ENCODE measurements around the gene NTSR1. TPM values are rescaled to one million over a fixed set of nuclear protein-coding genes. Genes with fewer than 3 reads are reported as not detected.

Gene NTSR1
- total and polyA plus RNA-seq, 7 donors = 0.60 to 54.0 (median 8.8) TPM; not detected in 1

- H3K4me1 ChIP-seq = no peaks in the 10 kb centered on the region
- no peaks in the 10 kb centered on the region for H3K9me3 ChIP-seq
- WGBS, 2 donors = 87 to 92% methylated on average over 11 of the region's 11 CpGs
These were observed 47.0 kb upstream of the NTSR1 start for GRCh38 chr20:62661647-62662046.

GRCh38 chr20:62662422-62662821, 46.2 kb upstream of the NTSR1 start:
- no peaks in the 10 kb centered on the region for H3K27me3 ChIP-seq
- DNase-seq = no peak
- TF ChIP-seq POLR2AphosphoS5 (IDR thresholded peaks at IDR 0.05) (no peak), POLR2A (IDR thresholded peaks at IDR 0.05) (no peak), CTCF (IDR thresholded peaks at IDR 0.05) (no peak), EP300 (IDR thresholded peaks at IDR 0.05) (no peak)
- no peak overlapping the region for H3K4me3 ChIP-seq
- H3K9me3 ChIP-seq = no peaks in the 10 kb centered on the region
- H3K36me3 ChIP-seq = no peaks in the 10 kb centered on the region
- H3K27ac ChIP-seq = no peak overlapping the region
- H3K4me1 ChIP-seq = no peaks in the 10 kb centered on the region
- WGBS, 2 donors = 76% methylated on average over 6 of the region's 6 CpGs
- intact Hi-C loops (cut with DNase I) = no loop called here

More at GRCh38 chr20:62661647-62662046, 47.0 kb upstream of the NTSR1 start:
- TF ChIP-seq POLR2AphosphoS5 (IDR thresholded peaks at IDR 0.05) (no peak), POLR2A (IDR thresholded peaks at IDR 0.05) (no peak), CTCF (IDR thresholded peaks at IDR 0.05) (no peak), EP300 (IDR thresholded peaks at IDR 0.05) (no peak)
- no peak overlapping the region for H3K4me3 ChIP-seq
- DNase-seq = no peak
- no peaks in the 10 kb centered on the region for H3K36me3 ChIP-seq
- H3K27me3 ChIP-seq = no peaks in the 10 kb centered on the region
- intact Hi-C loops (cut with DNase I) = no loop called here
- H3K27ac ChIP-seq = no peak overlapping the region

- Histone ChIP-seq H3K27ac (no peak overlapping the region), H3K4me1 (no peaks in the 10 kb centered on the region), H3K9me3 (no peaks in the 10 kb centered on the region), H3K36me3 (no peaks in the 10 kb centered on the region), H3K4me3 (no peak overlapping the region), H3K27me3 (no peaks in the 10 kb centered on the region)
- no peak for DNase-seq
- WGBS, 2 donors = 80 to 85% methylated on average over 24 of the region's 24 CpGs
- intact Hi-C loops (cut with DNase I) = no loop called here
- no peak for TF ChIP-seq POLR2A (IDR thresholded peaks at IDR 0.05)
- no peak for TF ChIP-seq CTCF (IDR thresholded peaks at IDR 0.05)
- no peak for TF ChIP-seq EP300 (IDR thresholded peaks at IDR 0.05)
- TF ChIP-seq POLR2AphosphoS5 (IDR thresholded peaks at IDR 0.05) = no peak
These were observed 45.3 kb upstream of the NTSR1 start for GRCh38 chr20:62663145-62664018.

GRCh38 chr20:62664019-62664971, 44.3 kb upstream of the NTSR1 start:
- intact Hi-C loops (cut with DNase I) = no loop called here
- WGBS, 2 donors = 91 to 94% methylated on average over 18 of the region's 18 CpGs
- Histone ChIP-seq H3K4me3 (no peak overlapping the region), H3K9me3 (no peaks in the 10 kb centered on the region), H3K4me1 (peaks cover 0 to 5% (median 2%) of the 10 kb centered on the region in 4 donors), H3K27me3 (no peaks in the 10 kb centered on the region), H3K27ac (no peak overlapping the region), H3K36me3 (no peaks in the 10 kb centered on the region)
- no peak for TF ChIP-seq EP300 (IDR thresholded peaks at IDR 0.05)
- no peak for TF ChIP-seq POLR2AphosphoS5 (IDR thresholded peaks at IDR 0.05)
- TF ChIP-seq POLR2A (IDR thresholded peaks at IDR 0.05) = no peak
- TF ChIP-seq CTCF (IDR thresholded peaks at IDR 0.05) = no peak
- no peak for DNase-seq

Data from sigmoid colon (tissue), 7 donors.